HepG2 (cell line): ENCODE data around the gene SLC6A9. TPM values are rescaled to one million over a fixed set of nuclear protein-coding genes. Genes with fewer than 3 reads are reported as not detected.
A peak's percentile ranks its signal among the peaks of the same experiment; 100 is the strongest.

Experiments used
- ATAC-seq: fragments of 200-7000 bp; cut with Tn5 transposase; 3 replicates; pipeline ENCODE4 v1.9.1; 2020; ENCODE audit warnings: mild to moderate bottlenecking, moderate library complexity
- BruUV-seq: library from RNA; stranded (reverse); fragments of 400-500 nt; replicated peaks from 2 replicates; lab custom pipeline; 2021; lab: Mats Ljungman, UMichigan
- CTCF ChIA-PET: fragments of 300-600 bp; formaldehyde crosslinking; extraction: SDS; loops from one replicate; lab custom pipeline; 2021; ENCODE audit warnings: low total read pairs, inconsistent platforms, low intra/inter-chr PET ratio; lab: Yijun Ruan, JAX
- POLR2A ChIA-PET: fragments of 350-600 bp; sonication (Branson Sonifier 250); formaldehyde crosslinking; loops from one replicate; lab custom pipeline; 2020; ENCODE audit warnings: antibody characterized with exemption, inconsistent platforms; lab: Yijun Ruan, JAX
- DNase-seq: peaks from one replicate; pipeline ENCODE4 v3.0.0-alpha.2; 2015; ENCODE audit warnings: low spot score
- FAIRE-seq: peaks from 3 replicates; lab custom pipeline; 2011; peaks lifted over from hg19 to GRCh38; lab: Jason Lieb, UNC
- H2AFZ ChIP-seq: one replicate; pipeline ENCODE4 v1.6.1; 2011; ENCODE audit warnings: low read length, inconsistent platforms
- H3K27ac ChIP-seq: fragments of 300-600 bp; 3 replicates; pipeline ENCODE4 v1.8.0; 2011; ENCODE audit warnings: mixed run types, mild to moderate bottlenecking, mixed read lengths, low read length, inconsistent platforms; ENCODE audit not compliant: insufficient read depth; ENCODE audit errors: extremely low read length
- H3K27me3 ChIP-seq, 2 experiments: fragments of 200-600 bp in 1 of 2; 2 replicates in 1 of 2; 3 replicates in 1 of 2; pipeline versions ENCODE4 v1.6.0 to v1.8.0; 2011; ENCODE audit warnings: low read length in 2 of 2, mild to moderate bottlenecking in 2 of 2, moderate library complexity in 2 of 2, inconsistent platforms in 1 of 2; ENCODE audit not compliant: insufficient read depth in 2 of 2, control insufficient read depth in 1 of 2
- H3K36me3 ChIP-seq, 2 experiments: fragments of 200-600 bp in 1 of 2; replicated peaks in 1 of 2; 2 replicates in 1 of 2; 3 replicates in 1 of 2; pipeline versions ENCODE4 v1.5.1 to v1.8.0; 2011; ENCODE audit warnings: low read length in 2 of 2, inconsistent platforms in 1 of 2; ENCODE audit not compliant: insufficient read depth in 2 of 2, control insufficient read depth in 1 of 2
- H3K4me1 ChIP-seq: 2 replicates; pipeline ENCODE4 v1.5.1; 2012; ENCODE audit warnings: low read length, inconsistent platforms; ENCODE audit not compliant: insufficient read depth
- H3K4me2 ChIP-seq: 2 replicates; pipeline ENCODE4 v1.6.0; 2011; ENCODE audit warnings: low read depth, low read length, inconsistent platforms
- H3K4me3 ChIP-seq, 3 experiments: fragments of 200-600 bp in 1 of 3; sonication (generic), shearing (Covaris generic) in 1 of 3; replicated peaks in 1 of 3; 2 replicates each; pipeline ENCODE4 v1.5.1; 2011 to 2016; ENCODE audit warnings: low read length in 3 of 3, inconsistent platforms in 2 of 3, low read depth in 2 of 3, mild to moderate bottlenecking in 2 of 3, control low read depth in 1 of 3, mixed read lengths in 1 of 3; ENCODE audit not compliant: insufficient read depth in 1 of 3
- H3K79me2 ChIP-seq: one replicate; pipeline ENCODE4 v1.6.1; 2011; ENCODE audit warnings: low read length, inconsistent platforms; ENCODE audit not compliant: insufficient read depth
- H3K9ac ChIP-seq: 2 replicates; pipeline ENCODE4 v1.6.0; 2011; ENCODE audit warnings: mild to moderate bottlenecking, low read depth, low read length, inconsistent platforms; ENCODE audit not compliant: insufficient read depth
- H3K9me3 ChIP-seq: 2 replicates; pipeline ENCODE4 v1.5.1; 2012; ENCODE audit warnings: mild to moderate bottlenecking, low read length
- H4K20me1 ChIP-seq: 2 replicates; pipeline ENCODE4 v1.6.0; 2011; ENCODE audit warnings: inconsistent platforms, mild to moderate bottlenecking, low read length, moderate library complexity; ENCODE audit not compliant: insufficient read depth
- MTERF4 ChIP-seq: sonication (generic); formaldehyde crosslinking; IDR thresholded peaks from 2 replicates; pipeline ENCODE4 v1.8.0; 2023; ENCODE audit warnings: mild to moderate bottlenecking, missing genetic modification reagents
- REST ChIP-seq, 2 experiments: IDR thresholded peaks; 2 replicates each; pipeline ENCODE4 v1.6.1; 2011 to 2012; ENCODE audit warnings: low read length in 2 of 2, borderline replicate concordance in 1 of 2, low read depth in 1 of 2, mild to moderate bottlenecking in 1 of 2, moderate library complexity in 1 of 2
- RFXANK ChIP-seq: IDR thresholded peaks from 2 replicates; pipeline ENCODE4 v1.6.1; 2016
- ZFX ChIP-seq: sonication (generic); formaldehyde crosslinking; IDR thresholded peaks from 2 replicates; pipeline ENCODE4 v1.4.0; 2020; ENCODE audit warnings: mild to moderate bottlenecking, low read depth, missing genetic modification reagents, moderate library complexity
- ZNF737 ChIP-seq: sonication (generic); formaldehyde crosslinking; IDR thresholded peaks from 2 replicates; pipeline ENCODE4 v1.5.0; 2020; ENCODE audit warnings: missing genetic modification reagents, mild to moderate bottlenecking, borderline replicate concordance
- ZNF883 ChIP-seq: sonication (generic); formaldehyde crosslinking; IDR thresholded peaks from 2 replicates; pipeline ENCODE4 v1.5.1; 2020; ENCODE audit warnings: mild to moderate bottlenecking, missing genetic modification reagents; ENCODE audit errors: not compliant biosample characterization
- WGBS: methylation state at CpG from one replicate; pipeline ENCODE4 v1.1.6; 2017; ENCODE audit warnings: low lambda C conversion rate; 5-methylcytosine and 5-hydroxymethylcytosine counted together
- in situ Hi-C: cut with HindIII; loops from 2 replicates; pipeline ENCODE4 v1.10.0; 2017; ENCODE audit warnings: low pct_unique_long_range_greater_than_20kb; ENCODE audit not compliant: extremely low pct_ligation_motif_present
- intact Hi-C: fragments of 100-400 bp; cut with micrococcal nuclease; formaldehyde crosslinking; loops from one replicate; pipeline ENCODE4 v1.10.0; 2022; ENCODE audit not compliant: unreplicated experiment
- polyA plus RNA-seq, 8 experiments: library from polyadenylated mRNA; depleted of rRNA in 3 of 8; stranded (reverse) in 7 of 8; unstranded in 1 of 8; fragments of >200 nt; fragmentation: Illumina TruSeq in 4 of 8; extraction: Trizol in 4 of 8; gene quantifications; 2 replicates each; pipeline versions ENCODE4 v1.2.1 to v1.2.3, GENCODE V29; 2011 to 2016; ENCODE audit warnings: low read depth in 4 of 8, missing spikeins in 1 of 8, mixed read lengths in 1 of 8; ENCODE audit not compliant: insufficient read depth in 1 of 8
- total RNA-seq, 5 experiments: library from RNA; depleted of rRNA; stranded (reverse); fragments of >200 nt; fragmentation: Illumina TruSeq; extraction: Trizol; gene quantifications; 2 replicates each; pipeline ENCODE4 v1.2.3, GENCODE V29; 2016; ENCODE audit warnings: low read depth in 1 of 5

Gene SLC6A9
- total and polyA plus RNA-seq, 2 of the 13 experiments (the other 11 are each of a cell fraction or from before 2014, with no cell fraction given): 8.5 to 9.9 TPM

GRCh38 chr1:44034423-44034822, 3.2 kb upstream of the SLC6A9 start (continued):
- no peak for TF ChIP-seq MTERF4 (CRISPR knock-in tag)

DNA sequence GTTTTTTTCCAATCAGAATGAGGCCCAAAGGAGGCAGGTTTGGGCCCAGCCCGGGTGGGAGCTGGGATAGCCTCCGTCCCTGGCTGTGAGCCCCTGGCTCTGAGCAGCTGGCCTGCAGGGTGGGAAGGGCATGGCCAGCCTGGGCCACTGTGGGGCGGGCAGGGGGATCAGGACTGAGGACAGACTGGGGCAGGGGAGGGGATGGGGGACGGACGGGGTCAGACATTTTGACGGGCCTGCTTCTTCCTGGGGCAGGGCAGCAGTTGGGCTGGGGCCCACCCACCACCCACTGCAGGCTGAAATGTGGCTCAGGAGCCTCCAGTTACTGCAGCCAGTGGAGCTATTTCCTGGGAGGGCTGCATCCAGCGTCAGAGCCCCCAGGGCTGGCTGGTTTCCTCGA, 2.5 kb upstream of the SLC6A9 start:
- DNase-seq: no peak
- Histone ChIP-seq H3K4me1 (peaks cover 57% of the 10 kb centered on the region), H3K4me2 (peak overlapping the region; percentile 95), H2AFZ (no peak overlapping the region), H4K20me1 (no peaks in the 10 kb centered on the region), H3K27ac (no peak overlapping the region), H3K79me2 (no peaks in the 10 kb centered on the region), H3K4me3 (no peak overlapping the region; a peak in 1 of 6 replicates), H3K27me3 (0 out of 5 replicates have a peak, but pooled peaks cover 0 to 2% of the 10 kb centered on the region in 2 experiments), H3K9ac (no peak overlapping the region; the same call in 1 of the 2 replicates), H3K9me3 (no peaks in the 10 kb centered on the region), H3K36me3 (0 out of 5 replicates have a peak, but pooled peaks cover 0 to 3% of the 10 kb centered on the region in 2 experiments)
- in situ Hi-C loops (loop anchor here (5.0 kb wide), 1 partner anchor 36 kb away; no protein-coding TSS in a partner anchor), intact Hi-C loops (loop anchor here (10.0 kb wide), 1 partner anchor 99 kb away; the partner anchor contains the start of gene ARTN)
- POLR2A ChIA-PET: interaction anchor here (0.7 to 5.4 kb wide), 4 partner anchors 10 to 56 kb away, joined by 3 to 22 read pairs (median 3); no protein-coding TSS in a partner anchor
- CTCF ChIA-PET: no interaction called here
- 13% methylated on average over 4 of the region's 8 CpGs for WGBS
- no TSS peak for BruUV-seq
- no peak for FAIRE-seq
- TF ChIP-seq ZFX (CRISPR knock-in tag) (0 out of 2 replicates have a peak, but pooled peaks have one; percentile 5), RFXANK (CRISPR knock-in tag) (no peak), ZNF883 (no peak), REST (IDR thresholded peaks at IDR 0.05; ENCODE audit: borderline replicate concordance in 1 of 2, low read depth in 1 of 2, low read length in 2 of 2) (no peak), ZNF737 (CRISPR knock-in tag) (no peak)
- ATAC-seq: no peak
